ENCODE measurements around the gene C1QTNF7.

Gene C1QTNF7

DNA sequence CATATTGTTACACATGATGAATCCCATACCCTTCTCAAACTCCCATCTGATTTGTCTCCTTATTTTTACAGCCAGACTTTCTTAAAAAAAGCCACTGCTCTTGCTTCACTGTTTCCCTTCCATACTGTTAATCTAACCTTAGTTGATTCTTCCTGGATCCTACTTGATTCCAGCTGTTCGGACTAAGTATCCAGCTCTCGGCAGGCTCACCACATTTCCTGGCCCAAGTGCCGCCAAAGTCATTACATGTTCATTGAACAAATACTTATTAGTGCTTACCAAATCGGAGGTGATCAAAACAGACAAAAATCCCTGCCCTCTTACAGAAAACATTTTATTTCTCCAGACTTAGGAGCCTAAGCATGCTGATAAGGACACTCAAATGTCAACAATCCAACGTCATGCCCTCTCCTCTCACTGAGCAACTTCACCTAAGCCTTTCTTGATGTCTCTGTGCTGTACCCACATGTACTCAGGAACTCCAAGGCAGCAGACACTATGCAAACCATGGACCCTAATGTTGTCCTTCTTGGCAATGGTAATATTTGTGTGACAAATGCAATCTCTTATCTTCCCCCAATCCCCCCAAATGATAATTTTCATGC is 45.1 kb upstream of the C1QTNF7 start:
- Histone ChIP-seq H2AFZ (ENCODE audit: low read depth) (no peak overlapping the region), H3K27ac (no peak overlapping the region)
- TF ChIP-seq, protein P1, sequence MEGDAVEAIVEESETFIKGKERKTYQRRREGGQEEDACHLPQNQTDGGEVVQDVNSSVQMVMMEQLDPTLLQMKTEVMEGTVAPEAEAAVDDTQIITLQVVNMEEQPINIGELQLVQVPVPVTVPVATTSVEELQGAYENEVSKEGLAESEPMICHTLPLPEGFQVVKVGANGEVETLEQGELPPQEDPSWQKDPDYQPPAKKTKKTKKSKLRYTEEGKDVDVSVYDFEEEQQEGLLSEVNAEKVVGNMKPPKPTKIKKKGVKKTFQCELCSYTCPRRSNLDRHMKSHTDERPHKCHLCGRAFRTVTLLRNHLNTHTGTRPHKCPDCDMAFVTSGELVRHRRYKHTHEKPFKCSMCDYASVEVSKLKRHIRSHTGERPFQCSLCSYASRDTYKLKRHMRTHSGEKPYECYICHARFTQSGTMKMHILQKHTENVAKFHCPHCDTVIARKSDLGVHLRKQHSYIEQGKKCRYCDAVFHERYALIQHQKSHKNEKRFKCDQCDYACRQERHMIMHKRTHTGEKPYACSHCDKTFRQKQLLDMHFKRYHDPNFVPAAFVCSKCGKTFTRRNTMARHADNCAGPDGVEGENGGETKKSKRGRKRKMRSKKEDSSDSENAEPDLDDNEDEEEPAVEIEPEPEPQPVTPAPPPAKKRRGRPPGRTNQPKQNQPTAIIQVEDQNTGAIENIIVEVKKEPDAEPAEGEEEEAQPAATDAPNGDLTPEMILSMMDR (conservative IDR thresholded peaks at IDR 0.05; ENCODE audit: low read depth, low read length) = no peak

DNA sequence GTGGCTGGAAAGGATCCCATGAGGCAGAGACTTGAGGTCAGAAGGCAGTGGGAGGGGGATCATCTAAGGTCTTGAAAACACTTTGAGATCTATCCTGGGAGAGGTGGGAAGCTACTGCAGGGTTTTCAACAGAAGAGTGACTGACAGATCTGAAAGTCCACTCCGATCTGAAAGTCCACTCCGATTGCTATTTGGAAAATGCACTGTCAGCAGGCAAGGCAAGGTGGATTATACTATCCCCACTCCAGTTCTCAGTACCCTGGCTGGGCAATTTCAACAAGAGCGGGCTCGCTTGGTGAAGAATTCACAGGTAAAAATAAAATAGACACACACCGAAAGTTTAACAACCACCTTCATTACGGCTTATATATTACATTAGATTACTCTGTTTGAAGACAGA is 42.3 kb upstream of the C1QTNF7 start:
- Histone ChIP-seq H4K20me1 (ENCODE audit: insufficient read depth) (no peaks in the 10 kb centered on the region), H3K4me3 (IDR thresholded peaks at IDR 0.05; ENCODE audit: insufficient read depth, low read depth, low read length) (no peak overlapping the region), H3K4me1 (ENCODE audit: low read depth, poor library complexity, severe bottlenecking) (no peaks in the 10 kb centered on the region), H3K27ac (no peak overlapping the region), H3K4me2 (no peak overlapping the region), H3K79me2 (ENCODE audit: insufficient read depth, low read depth) (no peaks in the 10 kb centered on the region), H3K9ac (no peak overlapping the region), H3K27me3 (ENCODE audit: insufficient read depth, low read depth) (no peaks in the 10 kb centered on the region), H2AFZ (ENCODE audit: low read depth) (no peak overlapping the region), H3K36me3 (ENCODE audit: insufficient read depth) (no peaks in the 10 kb centered on the region)
- TF ChIP-seq, protein P1 (conservative IDR thresholded peaks at IDR 0.05; ENCODE audit: low read depth, low read length) = no peak

More for the DNA sequence above, 45.1 kb upstream of the C1QTNF7 start:
- H3K79me2 ChIP-seq (ENCODE audit: insufficient read depth, low read depth) = no peaks in the 10 kb centered on the region
- H3K36me3 ChIP-seq (ENCODE audit: insufficient read depth) = no peaks in the 10 kb centered on the region
- no peak overlapping the region for H3K4me2 ChIP-seq
- H3K9ac ChIP-seq = no peak overlapping the region
- no peaks in the 10 kb centered on the region for H3K4me1 ChIP-seq (ENCODE audit: low read depth, poor library complexity, severe bottlenecking)
- no peaks in the 10 kb centered on the region for H3K27me3 ChIP-seq (ENCODE audit: insufficient read depth, low read depth)
- no peak overlapping the region for H3K4me3 ChIP-seq (IDR thresholded peaks at IDR 0.05; ENCODE audit: insufficient read depth, low read depth, low read length)
- no peaks in the 10 kb centered on the region for H4K20me1 ChIP-seq (ENCODE audit: insufficient read depth)

DNA sequence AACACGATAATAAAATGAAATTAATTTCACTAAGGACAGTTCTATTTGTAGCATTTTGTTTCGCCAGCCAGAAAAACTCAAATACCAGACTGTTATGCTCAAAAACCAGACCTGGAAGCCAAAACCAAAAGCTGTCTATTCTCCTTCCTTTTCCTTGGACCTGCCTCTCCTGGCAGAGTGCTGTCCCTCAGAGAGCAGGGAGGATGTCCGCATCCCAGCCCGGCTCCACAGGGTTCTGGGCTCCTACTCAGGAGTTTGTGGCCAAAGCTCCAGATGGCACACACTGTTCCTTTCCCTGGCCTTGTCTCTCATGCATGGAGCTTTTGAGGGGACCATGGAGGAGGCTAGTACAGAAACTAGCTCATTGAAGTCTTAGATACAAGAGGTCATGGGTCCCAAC is 41.9 kb upstream of the C1QTNF7 start:
- Histone ChIP-seq H4K20me1 (ENCODE audit: insufficient read depth) (no peaks in the 10 kb centered on the region), H3K79me2 (ENCODE audit: insufficient read depth, low read depth) (no peaks in the 10 kb centered on the region), H3K4me2 (no peak overlapping the region), H3K4me1 (ENCODE audit: low read depth, poor library complexity, severe bottlenecking) (no peaks in the 10 kb centered on the region), H3K27me3 (ENCODE audit: insufficient read depth, low read depth) (no peaks in the 10 kb centered on the region), H2AFZ (ENCODE audit: low read depth) (no peak overlapping the region), H3K9ac (no peak overlapping the region), H3K4me3 (IDR thresholded peaks at IDR 0.05; ENCODE audit: insufficient read depth, low read depth, low read length) (no peak overlapping the region), H3K36me3 (ENCODE audit: insufficient read depth) (no peaks in the 10 kb centered on the region), H3K27ac (no peak overlapping the region)
- TF ChIP-seq, protein P1 (conservative IDR thresholded peaks at IDR 0.05; ENCODE audit: low read depth, low read length) = no peak

DNA sequence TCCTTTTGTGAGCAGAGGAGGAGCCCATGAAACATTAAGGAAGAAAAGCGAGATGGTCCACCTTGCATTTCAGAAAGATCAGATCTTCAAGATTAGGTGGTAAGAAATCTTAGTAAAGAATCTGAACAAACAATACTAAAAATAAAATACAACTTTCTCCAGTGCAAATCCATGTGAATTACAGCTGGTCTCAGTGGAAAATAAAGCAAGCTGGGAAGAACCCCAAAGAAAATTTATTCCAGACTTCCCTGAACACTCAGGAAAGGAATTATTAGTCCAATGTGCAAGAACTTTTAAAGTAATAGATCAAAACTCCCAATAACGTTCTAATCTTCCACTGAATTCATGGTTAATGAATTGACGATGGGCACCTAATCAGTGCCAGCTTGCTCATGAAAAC is 37.3 kb upstream of the C1QTNF7 start:
- H3K79me2 ChIP-seq (ENCODE audit: insufficient read depth, low read depth) = no peaks in the 10 kb centered on the region
- no peaks in the 10 kb centered on the region for H3K27me3 ChIP-seq (ENCODE audit: insufficient read depth, low read depth)
- TF ChIP-seq, protein P1 (conservative IDR thresholded peaks at IDR 0.05; ENCODE audit: low read depth, low read length) = no peak
- no peaks in the 10 kb centered on the region for H3K36me3 ChIP-seq (ENCODE audit: insufficient read depth)
- H4K20me1 ChIP-seq (ENCODE audit: insufficient read depth) = no peaks in the 10 kb centered on the region
- H3K4me3 ChIP-seq (IDR thresholded peaks at IDR 0.05; ENCODE audit: insufficient read depth, low read depth, low read length) = no peak overlapping the region
- no peak overlapping the region for H2AFZ ChIP-seq (ENCODE audit: low read depth)
- no peak overlapping the region for H3K4me2 ChIP-seq
- H3K27ac ChIP-seq = no peak overlapping the region
- H3K9ac ChIP-seq = no peak overlapping the region
- H3K4me1 ChIP-seq (ENCODE audit: low read depth, poor library complexity, severe bottlenecking) = no peaks in the 10 kb centered on the region

All from KMS-11 (cell line).